Stimulated activated CD8-positive, alpha-beta memory T cell treated with anti-CD3 and anti-CD28 coated beads, Interleukin-2, amount 100 ng/mL, for 1 hour (primary cell): ENCODE measurements around the gene ACER3.
"Not testable (repeated sequence)": the region's sequence is repeated elsewhere in the genome, so short reads cannot be mapped to it uniquely, and the experiment has no call there.

Experiments used
- DNase-seq, 2 donors: peaks; one replicate each; pipeline ENCODE4 v3.0.0-alpha.2; 2020; ENCODE audit warnings: low read depth in 2 of 2

The ACER3 gene

DNA sequence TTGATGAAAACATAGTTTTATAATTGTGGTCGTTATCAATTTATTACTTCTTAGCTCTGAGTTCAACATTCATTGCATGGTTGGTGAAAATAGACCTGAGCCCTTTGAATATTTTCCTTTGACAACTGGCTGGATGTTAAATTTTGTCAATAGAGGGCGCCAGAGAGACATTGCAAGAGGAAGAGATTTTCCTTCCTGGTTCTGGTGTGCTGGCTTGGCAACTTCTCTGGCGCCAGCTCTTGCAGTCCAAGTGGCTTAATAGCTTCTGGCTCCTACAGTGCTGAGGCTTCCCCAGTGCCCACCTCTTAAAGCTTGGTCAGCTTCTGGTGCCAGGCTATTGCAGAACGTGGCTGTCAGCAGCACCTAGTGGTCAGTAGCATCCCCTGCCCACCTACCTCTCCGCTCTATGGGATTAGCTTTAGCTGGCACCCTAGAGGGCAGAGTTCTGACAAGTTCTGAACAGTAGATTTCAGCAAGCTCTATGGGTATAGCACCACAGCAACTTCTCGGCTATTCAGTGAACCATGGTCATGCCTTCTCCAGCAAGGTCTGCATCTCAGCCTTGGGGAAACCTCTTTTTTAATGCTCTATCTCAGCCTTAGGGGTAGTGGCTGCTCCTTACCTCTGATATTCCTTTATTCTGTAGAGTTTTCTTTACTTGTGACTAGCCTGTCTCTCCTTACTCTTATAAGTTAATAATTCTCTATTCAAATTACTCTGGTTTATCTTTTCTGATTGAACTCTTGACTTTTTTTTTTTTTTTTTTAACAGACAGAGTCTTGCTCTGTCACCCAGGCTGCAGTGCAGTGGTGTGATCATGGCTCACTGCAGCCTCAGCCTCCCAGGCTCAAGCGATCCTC lies 59.4 kb downstream of the ACER3 start:
- peak in 1 of 2 donors; percentile 15 for DNase-seq

DNA sequence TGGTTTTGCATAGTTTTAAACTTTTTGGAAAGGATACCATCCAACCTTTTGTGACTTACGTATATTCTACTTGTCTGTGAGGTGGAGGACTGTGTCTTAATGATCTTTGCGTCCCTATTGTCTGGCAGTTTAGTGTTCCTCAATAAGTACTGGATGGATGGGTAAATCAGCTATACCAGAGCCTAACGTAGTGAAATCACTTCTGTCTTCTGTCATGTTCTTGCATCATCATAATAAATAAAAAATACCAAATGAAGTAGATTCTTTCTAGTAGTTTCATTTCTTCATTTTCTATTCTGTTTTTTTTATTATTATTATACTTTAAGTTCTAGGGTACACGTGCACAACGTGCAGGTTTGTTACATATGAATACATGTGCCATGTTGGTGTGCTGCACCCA lies 66.4 kb downstream of the ACER3 start:
- DNase-seq = no peak

DNA sequence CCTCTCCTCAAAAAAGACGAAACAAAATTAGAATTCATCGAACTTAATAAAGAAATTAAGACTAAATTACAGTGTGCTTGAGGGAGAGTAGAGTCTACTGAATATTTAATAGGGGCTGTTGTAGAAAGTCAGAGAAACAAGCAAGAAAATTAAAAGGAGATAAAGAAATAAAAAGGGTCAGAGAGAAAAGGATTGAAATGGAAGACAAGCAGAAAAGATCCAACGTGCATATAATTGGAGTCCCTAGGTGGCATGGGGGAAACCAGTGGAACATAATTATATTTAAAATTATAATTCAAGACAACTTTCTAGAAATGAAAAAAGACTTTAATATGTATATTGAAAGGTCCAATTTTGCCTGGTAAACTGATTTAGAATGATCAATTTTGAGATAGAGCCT lies 74.3 kb downstream of the ACER3 start:
- no peak for DNase-seq

DNA sequence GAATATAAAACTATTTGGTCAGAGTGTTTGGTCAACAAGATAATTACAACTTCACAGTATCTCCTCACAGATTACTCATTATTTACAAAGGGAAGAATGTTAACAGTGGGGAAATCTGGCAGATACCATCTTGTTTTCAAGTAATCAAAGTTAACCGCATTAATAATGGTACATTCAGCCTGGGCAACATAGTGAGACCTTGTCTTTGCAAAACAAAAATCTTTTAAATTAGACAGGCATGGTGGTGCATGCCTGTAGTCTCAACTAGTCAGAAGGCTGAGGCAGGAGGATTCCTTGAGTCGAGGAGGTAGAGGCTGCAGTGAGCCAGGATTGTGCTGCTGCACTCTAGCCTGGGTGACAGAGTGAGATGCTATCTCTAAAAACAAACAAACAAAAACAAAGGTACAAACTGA lies 78.5 kb downstream of the ACER3 start:
- no peak for DNase-seq

DNA sequence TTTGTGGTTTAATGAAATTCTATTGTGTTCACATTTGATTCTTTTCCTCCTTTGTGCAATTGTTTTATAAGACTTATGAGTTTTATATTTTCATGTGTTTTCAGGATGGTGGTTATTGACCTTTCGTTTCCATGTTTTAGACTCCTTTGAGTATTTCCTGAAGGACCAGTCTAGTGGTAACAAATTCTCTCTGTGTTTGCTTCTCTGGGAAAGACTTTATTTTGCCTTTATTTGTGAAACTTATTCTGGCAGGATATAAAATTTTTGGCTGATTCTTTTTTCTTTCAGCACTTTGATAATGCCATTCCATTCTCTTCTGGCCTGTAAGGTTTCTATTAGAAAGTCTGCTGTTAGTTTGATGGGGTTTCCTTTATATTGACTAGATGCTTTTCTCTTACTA lies 83.5 kb downstream of the ACER3 start:
- no peak for DNase-seq

DNA sequence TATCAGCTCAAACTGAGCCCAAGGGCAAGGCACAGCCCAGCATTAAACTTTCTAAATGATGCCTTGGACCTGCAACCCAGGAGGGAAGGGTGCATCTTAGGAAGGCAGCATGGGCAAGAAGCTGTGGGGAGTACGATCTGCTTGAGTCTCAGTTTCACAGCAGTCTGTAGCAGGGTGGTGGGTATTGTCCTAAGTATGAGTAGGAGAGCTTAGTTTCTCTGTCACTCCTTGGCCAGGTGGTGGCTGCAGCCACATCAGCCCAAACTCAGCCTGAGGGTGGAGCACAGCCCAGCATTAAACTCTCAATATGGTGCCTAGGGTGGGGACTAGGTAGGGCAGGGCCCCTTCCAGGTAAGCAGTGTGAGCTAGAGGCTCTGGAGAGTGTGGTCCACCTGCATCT lies 85.5 kb downstream of the ACER3 start:
- no peak for DNase-seq

DNA sequence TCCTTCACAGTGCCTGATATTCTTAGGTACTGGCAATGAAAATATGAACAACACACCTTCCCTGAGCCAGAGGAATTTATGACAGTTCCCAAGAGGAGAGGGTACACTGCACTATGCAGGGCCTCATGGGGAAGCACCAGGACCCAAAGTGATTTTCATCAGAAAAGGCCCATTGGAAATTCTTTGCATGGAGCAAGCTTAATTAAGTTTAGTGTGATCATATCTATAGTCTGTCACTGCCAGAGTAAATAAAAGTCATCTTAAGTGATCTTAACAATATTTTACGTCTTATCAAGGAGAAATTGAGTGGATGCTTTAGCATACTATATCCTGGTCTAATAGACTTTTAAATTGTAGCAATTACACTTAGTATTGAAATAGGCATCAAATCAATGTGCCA lies 86.5 kb downstream of the ACER3 start:
- no peak for DNase-seq

DNA sequence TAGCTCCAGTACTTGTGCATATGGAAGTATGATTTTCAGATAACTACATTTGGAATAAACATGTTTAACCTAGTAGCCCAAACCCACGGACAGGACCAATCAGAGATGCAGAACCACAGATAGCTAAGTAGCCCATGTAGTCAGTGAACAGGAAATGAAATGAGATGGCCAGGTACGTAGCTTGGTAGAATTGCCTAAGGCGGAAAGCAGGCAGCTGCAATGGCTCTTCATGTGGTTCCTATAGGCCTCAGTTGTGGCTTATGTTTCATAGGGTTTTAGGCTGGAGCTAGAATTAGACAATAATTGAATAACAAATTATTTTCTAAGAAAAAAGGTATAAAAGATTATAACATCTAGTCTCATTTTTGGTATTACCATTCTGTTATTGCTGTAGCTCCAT lies 87.1 kb downstream of the ACER3 start:
- no peak for DNase-seq

DNA sequence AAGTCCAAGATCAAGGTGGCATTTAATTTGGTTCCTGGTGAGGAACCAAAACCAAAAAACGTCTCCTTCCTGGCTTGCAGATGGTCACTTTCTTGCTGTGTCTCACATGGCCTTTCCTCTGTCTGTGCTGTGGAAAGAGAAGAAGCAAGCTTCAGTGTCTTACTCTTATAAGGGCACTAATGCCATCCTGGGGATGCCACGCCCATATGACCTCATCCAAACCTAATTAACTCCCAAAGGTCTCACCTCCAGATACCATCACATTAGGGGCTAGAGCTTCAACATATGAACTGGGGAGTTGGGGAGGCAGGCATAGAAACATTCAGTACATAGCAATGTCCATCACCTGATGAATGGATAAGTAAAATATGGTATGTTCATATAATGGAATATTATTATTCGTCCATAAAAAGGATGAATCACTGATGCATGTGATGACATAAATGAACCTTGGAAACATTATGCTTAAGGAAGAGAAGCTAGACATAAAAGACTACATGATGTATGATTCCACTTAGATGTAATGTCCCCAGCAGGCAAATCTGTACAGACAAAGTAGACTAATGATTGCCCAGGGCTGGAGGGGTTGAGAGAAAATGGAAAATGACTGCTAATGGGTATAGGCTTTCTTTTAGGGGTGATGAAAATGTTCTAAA lies 94.9 kb downstream of the ACER3 start:
- no peak for DNase-seq

DNA sequence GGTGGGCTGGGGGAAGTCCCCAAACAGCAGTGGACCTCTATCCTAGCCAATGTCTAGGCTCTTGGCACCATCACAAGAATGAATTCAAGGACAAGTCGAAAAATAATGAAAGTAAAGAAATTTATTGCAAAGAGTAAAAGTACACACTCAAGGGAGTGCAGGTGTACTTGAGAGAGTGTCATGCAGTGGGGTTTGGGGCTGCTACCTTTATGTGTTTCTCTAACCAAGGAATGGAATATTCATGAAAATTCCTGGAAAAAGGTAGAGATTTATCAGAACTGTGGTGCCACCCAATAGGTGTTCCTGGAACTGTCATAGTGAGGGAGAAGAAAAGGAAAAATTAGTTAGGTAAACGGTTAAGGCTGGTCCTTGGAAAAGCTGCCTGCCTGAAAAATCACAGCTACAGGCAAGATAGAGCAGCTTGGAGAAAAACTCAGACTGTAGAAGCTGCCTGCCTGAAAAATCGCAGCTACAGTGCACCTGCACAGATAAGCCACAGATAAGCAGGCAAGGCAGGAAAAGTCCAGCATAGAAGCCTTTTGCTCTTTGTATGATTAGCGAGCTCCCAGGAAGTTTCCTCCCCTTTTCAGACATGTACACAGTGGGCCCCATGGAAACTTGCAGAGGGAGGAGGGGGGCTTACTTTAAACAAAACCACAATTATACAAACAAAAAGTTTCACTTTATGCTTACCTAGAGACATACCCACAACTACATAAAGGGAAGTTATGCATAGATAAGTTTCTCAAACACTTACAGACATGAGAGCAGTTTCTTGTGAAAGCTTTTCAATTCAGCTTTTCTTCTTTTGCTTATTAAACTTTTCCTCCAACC lies 102.1 kb downstream of the ACER3 start:
- no peak for DNase-seq

DNA sequence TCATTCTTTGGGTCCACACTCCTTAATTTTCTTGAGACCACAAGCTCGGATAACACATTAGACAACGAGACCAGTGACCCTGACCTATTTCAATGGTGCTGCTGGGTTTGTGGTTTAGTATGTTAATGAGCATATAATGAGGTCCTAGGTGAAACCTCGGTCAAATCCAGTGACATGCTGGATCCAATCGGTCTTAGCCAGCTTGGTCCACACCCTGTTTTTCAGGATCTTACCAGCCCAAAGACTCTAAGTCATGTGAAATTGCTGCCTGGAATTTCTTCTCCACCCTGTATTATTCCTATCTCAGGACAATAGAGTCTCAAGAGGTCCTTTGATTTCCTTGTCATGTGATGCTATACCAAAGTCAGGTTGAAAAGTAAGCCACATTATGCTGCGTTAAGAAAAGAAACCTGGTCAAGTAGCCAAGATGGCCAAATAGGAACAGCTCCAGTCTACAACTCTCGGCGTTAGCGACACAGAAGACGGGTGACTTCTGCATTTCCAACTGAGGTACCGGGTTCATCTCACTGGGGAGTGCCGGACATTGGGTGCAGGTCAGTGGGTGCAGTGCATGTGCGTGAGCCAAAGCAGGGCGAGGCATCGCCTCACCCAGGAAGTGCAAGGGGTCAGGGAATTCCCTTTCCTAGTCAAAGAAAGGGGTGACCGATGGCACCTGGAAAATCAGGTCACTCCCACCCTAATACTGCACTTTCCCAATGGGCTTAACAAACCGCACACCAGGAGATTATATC lies 102.9 kb downstream of the ACER3 start:
- DNase-seq = not testable (repeated sequence)

DNA sequence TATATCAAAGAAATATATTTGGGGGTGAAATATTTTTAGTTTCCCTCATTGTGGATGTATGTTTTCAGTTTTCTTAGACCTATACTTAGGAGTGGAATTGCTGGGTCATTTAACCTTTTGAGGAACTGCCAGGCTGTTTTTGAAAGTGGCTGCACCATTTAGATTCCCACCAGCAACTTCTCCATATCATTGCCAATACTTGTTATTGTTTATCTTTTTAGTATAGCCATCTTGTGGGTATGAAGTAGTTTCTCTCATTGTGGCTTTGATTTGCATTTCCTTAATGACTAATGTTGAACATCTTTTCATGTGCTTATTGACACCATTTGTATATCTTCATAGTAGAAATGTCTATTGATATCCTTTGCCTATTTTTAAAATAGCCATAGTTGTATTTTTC lies 111.3 kb downstream of the ACER3 start:
- no peak for DNase-seq

DNA sequence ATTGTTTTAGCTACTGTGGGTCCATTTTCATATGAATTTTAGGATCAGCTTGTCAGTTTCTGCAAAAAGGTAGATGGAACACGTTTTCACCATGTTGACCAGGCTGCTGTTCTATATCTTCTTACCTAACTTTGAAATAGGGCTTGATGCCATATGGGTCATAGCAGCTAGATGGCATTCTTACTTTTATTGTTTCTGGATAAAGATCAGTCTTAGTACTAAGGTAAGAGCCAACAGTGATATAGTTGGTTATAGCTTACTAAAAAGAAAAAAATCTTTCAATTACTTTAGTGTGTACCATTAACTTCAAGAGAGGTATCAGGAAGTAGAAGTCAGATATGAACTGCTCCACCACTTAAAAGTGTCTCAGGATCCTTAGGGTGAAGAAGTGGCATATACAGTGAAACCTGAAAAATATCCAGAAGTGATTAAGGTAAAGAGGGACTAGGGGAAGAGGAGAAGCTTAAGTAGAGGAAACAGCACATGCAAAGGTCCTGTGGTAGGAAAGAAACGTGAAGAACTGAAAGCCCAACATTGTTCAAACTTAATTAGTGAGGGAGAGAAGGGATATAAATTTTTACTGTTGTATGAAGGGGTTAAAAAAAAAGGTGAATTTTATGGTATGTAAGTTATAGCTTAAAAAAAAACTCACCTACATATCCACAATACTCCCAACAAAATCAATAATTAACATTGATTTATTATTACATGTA lies 113.6 kb downstream of the ACER3 start:
- DNase-seq = no peak

DNA sequence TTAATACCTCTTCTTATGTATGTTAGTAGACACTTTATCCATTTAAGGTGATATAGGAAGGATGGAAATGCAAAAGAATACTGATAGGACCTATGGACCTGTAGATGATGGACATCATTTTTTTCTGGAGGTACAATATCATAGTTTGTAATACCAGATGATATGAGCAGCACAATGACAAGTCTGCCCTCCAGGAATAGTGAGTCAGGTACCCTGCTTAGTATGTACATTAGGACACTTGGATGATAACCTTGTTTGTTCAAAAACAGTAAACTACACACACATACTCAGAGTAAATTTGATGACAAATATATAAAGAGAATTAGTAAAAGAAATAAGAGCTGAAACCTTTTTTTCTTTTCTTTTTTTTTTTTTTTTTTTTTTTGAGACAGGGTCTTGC lies 114.8 kb downstream of the ACER3 start:
- no peak for DNase-seq

DNA sequence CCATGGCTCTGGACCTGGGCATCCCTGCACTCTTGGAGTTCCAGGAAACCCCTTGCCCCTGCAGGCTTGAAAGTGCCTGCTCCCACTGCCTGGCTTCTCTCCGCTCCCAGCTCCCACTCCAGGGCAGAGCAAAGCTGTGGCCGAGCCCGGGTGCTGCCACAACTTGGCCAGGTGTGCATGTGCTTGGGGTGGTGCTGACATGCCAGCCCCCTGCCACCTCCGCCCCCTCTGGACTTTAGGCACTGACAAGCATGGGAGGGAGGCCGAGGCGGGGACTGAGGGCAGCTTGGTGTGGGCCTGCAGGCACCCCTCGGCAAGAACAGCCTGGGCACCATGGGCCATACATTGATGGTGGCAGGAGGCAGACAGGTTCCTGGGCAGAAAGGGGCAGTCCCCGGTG lies 117.1 kb downstream of the ACER3 start:
- DNase-seq = no peak

DNA sequence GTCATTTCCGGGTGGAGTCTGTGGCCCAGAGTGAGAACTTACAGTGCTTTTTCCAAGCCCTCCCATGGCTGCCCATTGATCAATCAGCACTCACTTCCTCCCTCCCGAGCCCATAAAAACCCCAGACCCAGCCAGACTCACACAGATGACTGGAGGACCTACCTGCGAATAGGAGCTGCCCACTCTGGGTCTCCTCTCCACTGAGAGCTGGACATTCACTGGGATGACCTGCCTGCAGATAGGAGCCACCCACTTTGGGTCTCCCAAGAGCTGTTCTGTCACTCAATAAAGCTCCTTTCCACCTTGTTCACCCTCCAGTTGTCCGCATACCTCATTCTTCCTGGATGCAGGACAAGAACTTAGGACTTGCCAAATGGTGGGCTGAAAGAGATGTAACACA lies 117.5 kb downstream of the ACER3 start:
- no peak for DNase-seq

DNA sequence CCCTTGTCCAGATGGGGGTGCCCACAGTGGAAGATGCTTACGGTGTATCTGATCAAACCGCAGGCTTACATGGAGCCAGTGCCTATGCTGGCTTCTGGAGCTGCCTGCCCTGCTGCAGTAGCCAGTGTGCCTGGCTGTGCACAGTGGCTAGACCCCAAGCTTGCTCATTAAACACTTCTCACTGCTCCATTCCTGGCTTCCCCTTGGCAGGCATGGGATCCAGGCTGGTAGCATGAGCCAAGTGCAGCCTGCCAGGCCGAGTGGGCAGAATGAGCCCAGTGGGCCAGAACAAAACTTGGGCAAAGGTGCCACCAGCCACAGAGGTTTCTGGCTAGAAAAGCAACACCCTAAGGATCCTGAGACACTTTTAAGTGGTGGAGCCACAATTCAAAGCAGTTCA lies 118.1 kb downstream of the ACER3 start:
- DNase-seq = no peak

DNA sequence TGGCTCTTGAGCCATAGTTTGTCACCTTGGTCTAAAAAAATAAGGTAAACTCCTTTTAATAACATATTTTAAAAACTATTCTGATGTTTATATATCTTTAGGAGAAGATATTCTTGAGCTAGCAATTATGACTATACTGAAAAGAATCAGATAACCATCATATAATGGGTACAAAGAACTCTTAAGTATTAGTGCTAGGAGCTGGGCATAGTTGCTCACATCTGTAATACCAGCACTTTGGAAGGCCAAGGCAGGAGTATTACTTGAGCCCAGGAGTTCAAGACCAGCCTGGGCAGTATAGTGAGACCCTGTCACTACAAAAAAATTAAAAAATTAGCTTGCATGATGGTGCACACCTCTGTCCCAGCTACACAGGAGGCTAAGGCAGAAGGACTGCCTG lies 119.5 kb downstream of the ACER3 start:
- no peak for DNase-seq

DNA sequence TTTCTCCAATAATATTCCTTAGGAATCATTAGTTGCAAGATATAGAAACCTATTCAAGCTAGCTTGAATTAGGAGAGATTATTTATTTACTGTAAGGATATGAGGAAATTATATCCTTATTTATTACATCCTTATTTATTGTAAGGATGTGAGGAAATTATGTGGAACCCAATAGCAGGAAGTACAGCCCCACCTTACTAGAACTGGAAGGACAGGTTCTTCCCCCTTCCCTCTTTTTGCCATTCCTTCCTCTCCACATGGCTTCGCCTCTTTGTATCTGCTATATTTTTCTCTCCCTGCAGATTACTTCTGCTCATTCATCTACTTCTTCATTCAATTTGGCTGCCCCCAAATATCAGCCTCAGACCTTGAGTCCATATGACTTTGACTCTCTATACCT lies 124.0 kb downstream of the ACER3 start:
- no peak for DNase-seq

DNA sequence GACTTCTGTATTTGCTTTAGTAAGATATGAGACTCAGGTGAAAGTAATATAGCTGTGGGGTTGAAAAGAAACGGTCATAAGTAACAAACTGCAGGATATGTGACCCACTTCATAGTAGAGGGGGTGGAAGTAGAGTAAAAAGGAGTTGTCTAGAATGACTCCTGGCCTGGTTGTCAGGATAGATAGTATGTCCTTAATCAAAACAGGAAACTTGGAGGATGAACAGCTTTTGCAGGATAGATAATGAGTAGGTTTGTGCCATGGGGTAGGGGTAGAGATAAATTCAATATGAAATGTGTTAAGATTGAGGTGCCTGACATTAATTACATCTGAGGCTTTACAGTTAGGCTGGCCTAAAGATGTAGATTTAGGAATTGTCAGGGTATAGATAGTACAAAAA lies 126.5 kb downstream of the ACER3 start:
- no peak for DNase-seq

DNA sequence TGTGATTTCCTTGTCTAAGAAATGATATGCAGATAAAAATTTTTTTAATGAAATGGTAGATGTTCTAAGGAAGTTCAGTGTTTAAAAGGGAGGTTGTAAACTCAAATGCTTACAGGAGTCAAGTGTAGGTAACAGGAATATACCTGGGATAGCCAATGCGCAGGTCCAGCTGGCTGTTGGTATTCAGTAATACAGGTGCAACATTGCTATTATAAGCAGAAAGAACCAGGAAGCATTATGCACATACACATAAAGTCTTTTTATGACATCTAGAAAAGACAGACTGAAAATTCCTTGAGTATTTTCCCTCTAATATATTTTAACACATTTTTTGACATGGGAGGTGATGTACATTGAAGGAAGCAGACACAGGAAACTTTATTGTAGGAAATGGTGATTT lies 129.9 kb downstream of the ACER3 start:
- no peak for DNase-seq
